ENCODE measurements around the gene OR1F1.

Gene OR1F1

GRCh38 chr16:3173892-3174617, 13.9 kb upstream of the OR1F1 start:
- peak overlapping the region; percentile 54 for H3K4me2 ChIP-seq (ENCODE audit: low read length)
- H3K36me3 ChIP-seq (ENCODE audit: control insufficient read depth, insufficient read depth, low read length), result no peaks in the 10 kb centered on the region
- H3K4me3 ChIP-seq (ENCODE audit: low read depth, low read length), result peak overlapping the region; percentile 32
- no peak overlapping the region for H2AFZ ChIP-seq
- TF ChIP-seq CTCF (IDR thresholded peaks at IDR 0.05), result no peak
- no peaks in the 10 kb centered on the region for H3K27me3 ChIP-seq (ENCODE audit: control insufficient read depth, insufficient read depth, low read length)
- H3K9me3 ChIP-seq (ENCODE audit: control insufficient read depth, low read length), result no peaks in the 10 kb centered on the region
- H3K27ac ChIP-seq, result no peak overlapping the region
- H3K4me1 ChIP-seq, result no peaks in the 10 kb centered on the region
- H3K9ac ChIP-seq, result no peak overlapping the region
- no peaks in the 10 kb centered on the region for H3K79me2 ChIP-seq

- H3K4me3 ChIP-seq (ENCODE audit: low read depth, low read length), result no peak overlapping the region
- no peak for TF ChIP-seq CTCF (IDR thresholded peaks at IDR 0.05)
- H3K27ac ChIP-seq, result no peak overlapping the region
- no peaks in the 10 kb centered on the region for H3K36me3 ChIP-seq (ENCODE audit: control insufficient read depth, insufficient read depth, low read length)
- H3K9me3 ChIP-seq (ENCODE audit: control insufficient read depth, low read length), result no peaks in the 10 kb centered on the region
- no peaks in the 10 kb centered on the region for H3K4me1 ChIP-seq
- no peaks in the 10 kb centered on the region for H3K27me3 ChIP-seq (ENCODE audit: control insufficient read depth, insufficient read depth, low read length)
- H3K9ac ChIP-seq, result no peak overlapping the region
- no peaks in the 10 kb centered on the region for H3K79me2 ChIP-seq
- no peak overlapping the region for H3K4me2 ChIP-seq (ENCODE audit: low read length)
- H2AFZ ChIP-seq, result no peak overlapping the region
These were observed 13.3 kb upstream of the OR1F1 start for GRCh38 chr16:3174618-3175148.

GRCh38 chr16:3175157-3176093, 12.6 kb upstream of the OR1F1 start:
- H3K79me2 ChIP-seq, result no peaks in the 10 kb centered on the region
- no peak overlapping the region for H3K9ac ChIP-seq
- no peak overlapping the region for H3K4me2 ChIP-seq (ENCODE audit: low read length)
- no peak overlapping the region for H3K4me3 ChIP-seq (ENCODE audit: low read depth, low read length)
- H3K27me3 ChIP-seq (ENCODE audit: control insufficient read depth, insufficient read depth, low read length), result no peaks in the 10 kb centered on the region
- H3K9me3 ChIP-seq (ENCODE audit: control insufficient read depth, low read length), result no peaks in the 10 kb centered on the region
- H2AFZ ChIP-seq, result no peak overlapping the region
- H3K4me1 ChIP-seq, result no peaks in the 10 kb centered on the region
- no peak for TF ChIP-seq CTCF (IDR thresholded peaks at IDR 0.05)
- H3K27ac ChIP-seq, result no peak overlapping the region
- H3K36me3 ChIP-seq (ENCODE audit: control insufficient read depth, insufficient read depth, low read length), result no peaks in the 10 kb centered on the region

- Histone ChIP-seq H3K9ac (no peak overlapping the region), H3K27me3 (ENCODE audit: control insufficient read depth, insufficient read depth, low read length) (peaks cover 3% of the 10 kb centered on the region), H3K36me3 (ENCODE audit: control insufficient read depth, insufficient read depth, low read length) (no peaks in the 10 kb centered on the region), H3K9me3 (ENCODE audit: control insufficient read depth, low read length) (no peaks in the 10 kb centered on the region), H3K27ac (no peak overlapping the region), H3K79me2 (no peaks in the 10 kb centered on the region), H3K4me3 (ENCODE audit: low read depth, low read length) (no peak overlapping the region), H3K4me1 (no peaks in the 10 kb centered on the region), H3K4me2 (ENCODE audit: low read length) (no peak overlapping the region), H2AFZ (no peak overlapping the region)
- TF ChIP-seq CTCF (IDR thresholded peaks at IDR 0.05), result no peak
These were observed 8.4 kb upstream of the OR1F1 start for GRCh38 chr16:3179651-3180050.

Measured in parathyroid adenoma (tissue), 2 donors.